Endodermal cell (in vitro differentiated cells): ENCODE results near the gene FHL1. TPM values are rescaled to one million over a fixed set of nuclear protein-coding genes. Genes with fewer than 3 reads are reported as not detected.

Experiments used
- DNase-seq: peaks from one replicate; pipeline ENCODE4 v3.0.0-alpha.2; 2017
- H3K27ac ChIP-seq: 2 replicates; pipeline ENCODE4 v1.5.1; 2013; ENCODE audit warnings: mild to moderate bottlenecking, low read depth, low read length, moderate library complexity
- H3K27me3 ChIP-seq: 2 replicates; pipeline ENCODE4 v1.6.1; 2013; ENCODE audit warnings: mild to moderate bottlenecking, low read length, moderate library complexity; ENCODE audit not compliant: insufficient read depth, control insufficient read depth, poor library complexity, severe bottlenecking
- H3K36me3 ChIP-seq: 2 replicates; pipeline ENCODE4 v1.7.0; 2013; ENCODE audit warnings: mild to moderate bottlenecking, low read length, moderate library complexity; ENCODE audit not compliant: control insufficient read depth, insufficient read depth
- H3K4me1 ChIP-seq: one replicate; pipeline ENCODE4 v1.7.0; 2013; ENCODE audit warnings: low read length; ENCODE audit not compliant: control insufficient read depth, insufficient read depth
- H3K4me3 ChIP-seq: 2 replicates; pipeline ENCODE4 v1.5.1; 2013; ENCODE audit warnings: mild to moderate bottlenecking, low read length, moderate library complexity
- H3K9ac ChIP-seq: 2 replicates; pipeline ENCODE4 v1.6.1; 2013; ENCODE audit warnings: mild to moderate bottlenecking, low read length, moderate library complexity; ENCODE audit not compliant: poor library complexity, severe bottlenecking; ENCODE audit errors: extremely low read depth
- H3K9me3 ChIP-seq: 2 replicates; pipeline ENCODE4 v1.6.1; 2013; ENCODE audit warnings: mild to moderate bottlenecking, low read length, moderate library complexity; ENCODE audit not compliant: control insufficient read depth
- H3K27ac Mint-ChIP-seq: 2 replicates; pipeline ENCODE4 v1.8.0; 2020; ENCODE audit warnings: mixed read lengths
- H3K27me3 Mint-ChIP-seq: 2 replicates; pipeline ENCODE4 v1.8.0; 2021; ENCODE audit warnings: mild to moderate bottlenecking, mixed read lengths; ENCODE audit not compliant: insufficient read depth
- H3K36me3 Mint-ChIP-seq: 2 replicates; pipeline ENCODE4 v1.8.0; 2020; ENCODE audit warnings: low read depth, mixed read lengths
- H3K4me1 Mint-ChIP-seq: 2 replicates; pipeline ENCODE4 v1.8.0; 2020; ENCODE audit warnings: mixed read lengths
- H3K4me3 Mint-ChIP-seq: 2 replicates; pipeline ENCODE4 v1.8.0; 2020; ENCODE audit warnings: mild to moderate bottlenecking, moderate library complexity, mixed read lengths
- H3K9me3 Mint-ChIP-seq: 2 replicates; pipeline ENCODE4 v1.8.0; 2020; ENCODE audit warnings: mild to moderate bottlenecking, mixed read lengths
- CTCF ChIP-seq: fragments of 200-600 bp; sonication (generic); conservative IDR thresholded peaks from 2 replicates; pipeline ENCODE4 v1.5.0; 2021; ENCODE audit warnings: antibody characterized with exemption, mild to moderate bottlenecking
- WGBS, 2 experiments: methylation state at CpG; one replicate each; pipeline versions ENCODE4 v1.1.5 to v1.1.7; 2013; ENCODE audit warnings: missing lambda C conversion rate in 2 of 2, mixed read lengths in 1 of 2; ENCODE audit not compliant: insufficient coverage in 1 of 2, insufficient read length in 1 of 2; 5-methylcytosine and 5-hydroxymethylcytosine counted together
- total RNA-seq, 2 donors: library from RNA; stranded (reverse); fragmentation: NEBNext Ultra II Directional in 1 of 2; extraction: Animal tissue kit (Norgen Biotek cat#: 25700) in 1 of 2; gene quantifications; 2 replicates in 1 of 2; 3 replicates in 1 of 2; pipeline ENCODE4 v1.2.1, GENCODE V29; 2021

FHL1 gene
- total RNA-seq, 2 donors from 2014 or later: 3.7 to 19.3 TPM

GRCh38 chrX:136200466-136200865 lies 53.1 kb downstream of the FHL1 start:
- no peak overlapping the region for H3K4me3 Mint-ChIP-seq
- H3K9ac ChIP-seq: no peak overlapping the region
- no peaks in the 10 kb centered on the region for H3K27me3 Mint-ChIP-seq
- H3K27ac ChIP-seq: no peak overlapping the region
- H3K9me3 ChIP-seq: no peaks in the 10 kb centered on the region
- H3K27ac Mint-ChIP-seq: no peak overlapping the region
- TF ChIP-seq CTCF: peak; percentile 59
- H3K36me3 ChIP-seq: no peaks in the 10 kb centered on the region
- H3K4me1 ChIP-seq: no peaks in the 10 kb centered on the region
- no peaks in the 10 kb centered on the region for H3K4me1 Mint-ChIP-seq
- H3K36me3 Mint-ChIP-seq: no peaks in the 10 kb centered on the region
- H3K27me3 ChIP-seq: no peaks in the 10 kb centered on the region
- 90% methylated on average over 2 of the region's 2 CpGs for WGBS, 2 experiments
- no peak for DNase-seq
- peaks cover 29% of the 10 kb centered on the region for H3K9me3 Mint-ChIP-seq
- H3K4me3 ChIP-seq: no peak overlapping the region

GRCh38 chrX:136201601-136202000 lies 54.3 kb downstream of the FHL1 start:
- H3K36me3 Mint-ChIP-seq: no peaks in the 10 kb centered on the region
- no peaks in the 10 kb centered on the region for H3K4me1 ChIP-seq
- no peak overlapping the region for H3K4me3 ChIP-seq
- DNase-seq: no peak
- TF ChIP-seq CTCF: no peak
- H3K9me3 Mint-ChIP-seq: peaks cover 25% of the 10 kb centered on the region
- 98 to 100% methylated on average over 1 to 4 of the region's 5 CpGs for WGBS, 2 experiments
- peaks cover 2% of the 10 kb centered on the region for H3K27me3 Mint-ChIP-seq
- no peaks in the 10 kb centered on the region for H3K9me3 ChIP-seq
- H3K9ac ChIP-seq: no peak overlapping the region
- H3K4me1 Mint-ChIP-seq: peaks cover 2% of the 10 kb centered on the region
- no peaks in the 10 kb centered on the region for H3K36me3 ChIP-seq
- H3K27me3 ChIP-seq: no peaks in the 10 kb centered on the region
- no peak overlapping the region for H3K27ac ChIP-seq
- no peak overlapping the region for H3K27ac Mint-ChIP-seq
- H3K4me3 Mint-ChIP-seq: no peak overlapping the region

DNA sequence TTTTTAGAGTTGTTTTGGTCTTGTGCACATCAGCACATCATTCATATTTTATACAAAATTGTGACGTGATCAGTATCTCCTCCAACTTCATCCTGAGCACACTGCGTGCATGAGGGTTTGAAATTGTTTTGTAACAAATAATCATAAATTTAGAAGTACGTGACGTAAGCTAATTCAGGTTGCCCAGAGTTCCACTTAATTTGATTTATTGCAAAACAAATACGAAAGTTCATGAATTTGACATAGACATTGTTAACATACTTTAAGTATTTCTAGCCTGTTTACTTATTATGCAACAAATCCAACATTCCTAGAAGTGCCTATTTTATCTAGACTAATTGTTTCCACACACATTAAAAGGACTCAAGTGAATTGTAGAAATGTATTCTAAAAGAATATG lies 55.6 kb downstream of the FHL1 start:
- no peak for TF ChIP-seq CTCF
- no peak overlapping the region for H3K4me3 Mint-ChIP-seq
- H3K4me1 ChIP-seq: no peaks in the 10 kb centered on the region
- WGBS, 2 experiments: 78 to 100% methylated on average over 1 to 3 of the region's 5 CpGs
- no peak for DNase-seq
- no peaks in the 10 kb centered on the region for H3K36me3 ChIP-seq
- no peak overlapping the region for H3K4me3 ChIP-seq
- no peaks in the 10 kb centered on the region for H3K27me3 ChIP-seq
- H3K27ac Mint-ChIP-seq: no peak overlapping the region
- peaks cover 36% of the 10 kb centered on the region for H3K9me3 Mint-ChIP-seq
- no peaks in the 10 kb centered on the region for H3K36me3 Mint-ChIP-seq
- no peak overlapping the region for H3K27ac ChIP-seq
- H3K9ac ChIP-seq: no peak overlapping the region
- peaks cover 2% of the 10 kb centered on the region for H3K4me1 Mint-ChIP-seq
- no peaks in the 10 kb centered on the region for H3K9me3 ChIP-seq
- H3K27me3 Mint-ChIP-seq: peaks cover 2% of the 10 kb centered on the region
